Breast epithelium (tissue), 3 donors: Measurements from ENCODE around the gene PPP1R1C.

Source experiments
- POLR2A ChIP-seq: fragments of 450-650 bp; IDR thresholded peaks from one replicate; pipeline ENCODE4 v1.6.1; 2016; ENCODE audit warnings: antibody characterized with exemption, mild to moderate bottlenecking, moderate library complexity
- POLR2AphosphoS5 ChIP-seq, 3 donors: sonication (generic); formaldehyde crosslinking; IDR thresholded peaks; one replicate each; pipeline ENCODE4 v1.6.1; 2017; ENCODE audit warnings: antibody characterized with exemption in 3 of 3
- TF ChIP-seq, protein P1 (sequence below), 3 donors: fragments of 450-650 bp; IDR thresholded peaks; one replicate each; pipeline ENCODE4 v1.5.1; 2016 to 2017; ENCODE audit warnings: antibody characterized with exemption in 3 of 3, mild to moderate bottlenecking in 3 of 3, moderate library complexity in 3 of 3

DNA sequence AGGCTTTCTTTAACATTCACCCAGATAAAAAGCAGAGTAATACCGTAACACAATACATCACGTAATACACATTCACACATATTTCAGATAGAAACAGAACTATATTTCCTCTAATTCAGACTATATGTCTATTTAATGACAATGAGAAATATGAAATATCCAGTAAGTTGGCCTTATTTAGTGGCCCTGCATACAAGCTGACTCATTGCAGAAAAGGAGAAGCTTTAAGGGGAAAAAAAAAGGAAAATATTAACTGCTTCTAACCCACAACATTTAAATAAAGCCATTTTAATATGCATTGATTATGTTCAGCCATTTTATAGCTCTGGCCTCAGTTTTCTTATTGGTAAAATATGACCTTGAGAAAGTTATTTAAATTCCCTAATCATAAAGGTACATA, 94.8 kb downstream of the PPP1R1C start:
- TF ChIP-seq, protein P1, sequence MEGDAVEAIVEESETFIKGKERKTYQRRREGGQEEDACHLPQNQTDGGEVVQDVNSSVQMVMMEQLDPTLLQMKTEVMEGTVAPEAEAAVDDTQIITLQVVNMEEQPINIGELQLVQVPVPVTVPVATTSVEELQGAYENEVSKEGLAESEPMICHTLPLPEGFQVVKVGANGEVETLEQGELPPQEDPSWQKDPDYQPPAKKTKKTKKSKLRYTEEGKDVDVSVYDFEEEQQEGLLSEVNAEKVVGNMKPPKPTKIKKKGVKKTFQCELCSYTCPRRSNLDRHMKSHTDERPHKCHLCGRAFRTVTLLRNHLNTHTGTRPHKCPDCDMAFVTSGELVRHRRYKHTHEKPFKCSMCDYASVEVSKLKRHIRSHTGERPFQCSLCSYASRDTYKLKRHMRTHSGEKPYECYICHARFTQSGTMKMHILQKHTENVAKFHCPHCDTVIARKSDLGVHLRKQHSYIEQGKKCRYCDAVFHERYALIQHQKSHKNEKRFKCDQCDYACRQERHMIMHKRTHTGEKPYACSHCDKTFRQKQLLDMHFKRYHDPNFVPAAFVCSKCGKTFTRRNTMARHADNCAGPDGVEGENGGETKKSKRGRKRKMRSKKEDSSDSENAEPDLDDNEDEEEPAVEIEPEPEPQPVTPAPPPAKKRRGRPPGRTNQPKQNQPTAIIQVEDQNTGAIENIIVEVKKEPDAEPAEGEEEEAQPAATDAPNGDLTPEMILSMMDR (IDR thresholded peaks at IDR 0.05), result no peak
- no peak for TF ChIP-seq POLR2AphosphoS5 (IDR thresholded peaks at IDR 0.05)
- TF ChIP-seq POLR2A, result no peak
